ENCODE data around the gene LAP3. TPM values are rescaled to one million over a fixed set of nuclear protein-coding genes. Genes with fewer than 3 reads are reported as not detected.

LAP3 gene
- total RNA-seq, 1 donor from 2014 or later, result 58.9 TPM

- intact Hi-C loops (cut with DNase I), result no loop called here
- DNase-seq (ENCODE audit: low spot score), result no peak
Observed at GRCh38 chr4:17654701-17655100, 77.7 kb downstream of the LAP3 start.

GRCh38 chr4:17657090-17657489 is 80.1 kb downstream of the LAP3 start:
- no peak for DNase-seq (ENCODE audit: low spot score)
- intact Hi-C loops (cut with DNase I), result no loop called here

Other genes with a start within 250 kb of the LAP3 start
- 38.2 TPM for gene QDPR, start 65.1 kb upstream of the LAP3 start, total RNA-seq
- gene CLRN2, start 62.0 kb upstream of the LAP3 start, total RNA-seq, result not detected
- gene MED28, start 37.4 kb downstream of the LAP3 start, total RNA-seq, result 21.7 TPM
- 0.03 TPM for gene FAM184B, start 204.4 kb downstream of the LAP3 start, total RNA-seq
- 17.9 TPM for gene DCAF16, start 233.6 kb downstream of the LAP3 start, total RNA-seq
- gene NCAPG, start 233.8 kb downstream of the LAP3 start, total RNA-seq, result 0.24 TPM

Measured in cardiac septum (tissue), 1 donor.